ENCODE measurements around the gene TEX29. TPM values are rescaled to one million over a fixed set of nuclear protein-coding genes. Genes with fewer than 3 reads are reported as not detected.
A peak's percentile ranks its signal among the peaks of the same experiment; 100 is the strongest.

The TEX29 gene
- total RNA-seq, 5 donors from 2014 or later (not counting 1 experiment from before 2014, with no cell fraction given), result 0.36 to 0.76 (median 0.70) TPM; not detected in 2

DNA sequence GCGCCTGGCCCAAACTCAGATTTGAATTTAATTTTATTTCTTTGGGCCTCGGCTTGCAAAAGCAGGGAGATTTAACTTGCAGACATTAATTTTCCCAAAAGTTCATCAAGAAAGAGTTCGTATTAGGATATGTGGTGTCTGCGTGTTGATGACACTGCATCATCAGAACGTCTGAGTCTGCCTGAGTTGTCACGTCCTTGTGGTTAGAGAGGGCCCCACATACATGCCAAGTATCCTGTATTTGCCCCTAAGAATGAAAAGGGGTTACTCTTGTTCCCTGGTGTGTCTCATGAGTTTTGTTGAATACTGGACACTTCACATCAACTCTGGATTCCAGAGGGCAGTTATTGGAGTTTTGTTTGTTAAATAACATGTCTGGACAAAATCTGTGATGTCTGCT, 5.6 kb upstream of the TEX29 start:
- CTCF ChIA-PET, result no interaction called here
- Mint-ChIP-seq H3K36me3 (peaks cover 45% of the 10 kb centered on the region), H3K4me1 (peaks cover 0 to 8% (median 0%) of the 10 kb centered on the region in 3 donors), H3K27me3 (no peaks in the 10 kb centered on the region), H3K27ac (no peak overlapping the region), H3K9me3 (peaks cover 14 to 19% (median 15%) of the 10 kb centered on the region in 3 donors), H3K4me3 (no peak overlapping the region)
- ATAC-seq (replicated peaks in 1 of 4) (no peak), DNase-seq (no peak)
- Histone ChIP-seq H3K9me3 (no peaks in the 10 kb centered on the region), H3K4me1 (ENCODE audit: control insufficient read depth in 1 of 2, extremely low read depth in 1 of 2, insufficient read depth in 2 of 2, low read length in 2 of 2) (no peaks in the 10 kb centered on the region), H3K4me3 (ENCODE audit: control insufficient read depth in 1 of 2, extremely low read depth in 1 of 2, low read length in 1 of 2) (no peak overlapping the region), H3K27ac (ENCODE audit: low read length) (no peak overlapping the region), H3K36me3 (ENCODE audit: control insufficient read depth in 2 of 2, extremely low read depth in 1 of 2, insufficient read depth in 1 of 2, low read length in 1 of 2) (peaks cover 0 to 6% of the 10 kb centered on the region in 2 donors), H3K27me3 (replicated peaks in 1 of 2; ENCODE audit: control insufficient read depth in 2 of 2, extremely low read depth in 1 of 2, insufficient read depth in 2 of 2, low read length in 1 of 2) (no peaks in the 10 kb centered on the region)
- 100% methylated on average over 1 of the region's 6 CpGs for WGBS (ENCODE audit: insufficient coverage)
- POLR2A ChIA-PET, result no interaction called here

GRCh38 chr13:111315347-111315995, 5.0 kb upstream of the TEX29 start:
- no peak overlapping the region for H3K4me3 ChIP-seq (ENCODE audit: control insufficient read depth in 1 of 2, extremely low read depth in 1 of 2, low read length in 1 of 2)
- DNase-seq (no peak), ATAC-seq (replicated peaks in 1 of 4) (peak in 2 of 4 experiments; percentile 19 to 36)
- H3K4me1 ChIP-seq (ENCODE audit: control insufficient read depth in 1 of 2, extremely low read depth in 1 of 2, insufficient read depth in 2 of 2, low read length in 2 of 2), result no peaks in the 10 kb centered on the region
- Mint-ChIP-seq H3K4me1 (peaks cover 0 to 2% (median 0%) of the 10 kb centered on the region in 3 donors), H3K4me3 (no peak overlapping the region), H3K27me3 (no peaks in the 10 kb centered on the region), H3K27ac (no peak overlapping the region), H3K36me3 (peaks cover 38% of the 10 kb centered on the region), H3K9me3 (peaks cover 8 to 15% (median 8%) of the 10 kb centered on the region in 3 donors)
- 95% methylated on average over 12 of the region's 15 CpGs for WGBS (ENCODE audit: insufficient coverage)
- no peaks in the 10 kb centered on the region for H3K9me3 ChIP-seq
- H3K36me3 ChIP-seq (ENCODE audit: control insufficient read depth in 2 of 2, extremely low read depth in 1 of 2, insufficient read depth in 1 of 2, low read length in 1 of 2), result peaks cover 0 to 6% of the 10 kb centered on the region in 2 donors
- H3K27me3 ChIP-seq (replicated peaks in 1 of 2; ENCODE audit: control insufficient read depth in 2 of 2, extremely low read depth in 1 of 2, insufficient read depth in 2 of 2, low read length in 1 of 2), result no peaks in the 10 kb centered on the region
- no peak overlapping the region for H3K27ac ChIP-seq (ENCODE audit: low read length)
- ChIA-PET POLR2A (no interaction called here), CTCF (no interaction called here)

DNA sequence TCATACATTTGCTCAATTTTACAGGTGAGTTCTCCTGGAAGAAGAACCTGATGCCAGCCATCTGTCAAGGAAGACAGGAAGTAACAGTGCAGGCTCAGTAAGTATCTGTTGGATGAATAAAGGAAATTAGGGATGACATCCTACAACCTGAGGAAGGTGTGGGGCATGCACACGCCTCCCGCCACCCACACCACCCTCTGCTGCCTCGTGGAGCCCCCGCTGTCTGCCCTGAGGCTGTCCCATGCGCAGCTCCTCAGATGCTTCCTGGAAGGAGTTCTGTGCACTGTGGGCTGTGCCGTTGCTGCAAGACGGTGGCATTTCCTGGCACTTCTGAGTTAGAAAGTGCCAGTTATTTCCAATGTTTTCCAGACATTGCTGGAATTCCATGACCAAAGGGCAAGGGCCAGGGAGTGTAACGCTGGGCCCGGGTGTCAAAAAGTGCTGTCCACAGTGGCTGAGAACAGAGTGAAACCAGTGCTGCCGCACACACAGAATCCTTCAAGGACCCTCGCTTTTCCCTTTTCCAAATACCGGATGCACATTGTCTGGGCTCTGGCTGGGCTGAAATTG, 4.2 kb upstream of the TEX29 start:
- H3K9me3 ChIP-seq, result no peaks in the 10 kb centered on the region
- WGBS (ENCODE audit: insufficient coverage), result 95% methylated on average over 7 of the region's 12 CpGs
- H3K36me3 ChIP-seq (ENCODE audit: control insufficient read depth in 2 of 2, extremely low read depth in 1 of 2, insufficient read depth in 1 of 2, low read length in 1 of 2), result peaks cover 0 to 6% of the 10 kb centered on the region in 2 donors
- Mint-ChIP-seq H3K4me1 (no peaks in the 10 kb centered on the region), H3K27ac (no peak overlapping the region), H3K9me3 (peaks cover under 1 to 7% (median 2%) of the 10 kb centered on the region in 3 donors), H3K36me3 (peaks cover 31% of the 10 kb centered on the region), H3K4me3 (no peak overlapping the region), H3K27me3 (no peaks in the 10 kb centered on the region)
- CTCF ChIA-PET, result no interaction called here
- no peaks in the 10 kb centered on the region for H3K4me1 ChIP-seq (ENCODE audit: control insufficient read depth in 1 of 2, extremely low read depth in 1 of 2, insufficient read depth in 2 of 2, low read length in 2 of 2)
- ATAC-seq (replicated peaks in 1 of 4) (no peak), DNase-seq (no peak)
- no peak overlapping the region for H3K27ac ChIP-seq (ENCODE audit: low read length)
- POLR2A ChIA-PET, result no interaction called here
- no peak overlapping the region for H3K4me3 ChIP-seq (ENCODE audit: control insufficient read depth in 1 of 2, extremely low read depth in 1 of 2, low read length in 1 of 2)
- H3K27me3 ChIP-seq (replicated peaks in 1 of 2; ENCODE audit: control insufficient read depth in 2 of 2, extremely low read depth in 1 of 2, insufficient read depth in 2 of 2, low read length in 1 of 2), result no peaks in the 10 kb centered on the region

DNA sequence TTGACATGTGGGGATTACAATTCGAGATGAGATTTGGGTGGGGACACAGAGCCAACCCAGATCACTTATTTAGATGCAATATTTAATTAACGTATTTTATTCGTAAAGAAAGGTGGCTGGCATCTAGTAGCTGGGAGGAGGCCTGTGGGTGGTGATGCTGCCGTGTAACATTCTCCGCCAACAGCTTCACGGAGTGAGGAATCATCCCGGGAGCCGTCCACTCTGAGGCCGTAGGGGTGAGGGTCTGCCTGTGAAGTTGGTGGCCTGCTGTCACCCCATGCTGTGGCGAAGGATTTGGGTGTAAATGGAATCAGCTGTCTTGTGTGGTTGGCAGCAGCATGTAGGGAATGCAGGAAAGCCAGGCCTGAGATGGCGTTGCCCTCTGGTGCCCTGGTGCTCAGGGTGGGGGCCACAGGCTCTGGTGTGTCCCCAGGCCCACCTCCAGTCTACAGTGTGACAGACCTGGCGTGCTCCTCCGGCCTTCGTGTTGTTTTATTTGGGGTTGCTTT, 3.3 kb upstream of the TEX29 start:
- 98% methylated on average over 9 of the region's 14 CpGs for WGBS (ENCODE audit: insufficient coverage)
- peak overlapping the region in 1 of 2 donors; percentile 49 for H3K27ac Mint-ChIP-seq
- POLR2A ChIA-PET, result no interaction called here

DNA sequence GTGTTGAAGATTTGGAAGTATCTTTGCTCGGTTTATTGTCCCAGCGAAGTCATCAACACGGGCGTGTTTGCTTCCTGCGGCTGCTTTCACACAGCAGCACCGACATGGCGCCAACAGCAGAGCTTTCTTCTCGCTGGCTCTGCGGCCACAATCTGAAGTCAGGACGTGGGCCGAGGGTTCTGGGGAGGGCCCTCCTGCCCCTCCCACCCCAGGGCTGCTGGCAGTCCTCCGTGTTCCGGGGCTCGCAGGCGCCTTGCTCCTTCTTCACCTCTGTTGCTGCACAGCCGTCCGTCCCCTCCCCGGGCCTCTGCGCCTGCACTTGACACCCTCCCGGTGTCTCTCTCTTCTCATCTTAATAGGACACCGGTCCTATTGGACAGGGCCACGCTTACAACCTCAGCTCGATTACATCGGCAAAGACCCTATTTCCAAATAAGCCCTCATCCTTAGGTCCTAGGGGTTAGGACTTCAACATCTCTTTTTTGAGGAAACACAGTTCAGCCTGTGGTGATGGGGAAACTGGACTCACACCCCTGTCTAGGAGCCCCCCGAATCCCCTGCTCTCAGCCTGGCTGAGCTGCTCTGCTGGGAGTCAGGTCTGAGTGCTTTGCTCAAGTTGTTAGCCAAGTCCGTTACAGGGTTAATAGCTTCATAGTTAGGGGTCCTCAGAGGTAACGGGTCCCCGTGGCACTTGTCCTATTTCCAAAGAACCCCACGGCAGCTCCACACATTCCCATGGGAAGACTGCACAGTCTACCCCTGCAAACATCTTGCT, 2.7 kb upstream of the TEX29 start:
- Mint-ChIP-seq H3K27ac (no peak overlapping the region), H3K36me3 (peaks cover 18% of the 10 kb centered on the region), H3K27me3 (no peaks in the 10 kb centered on the region), H3K9me3 (no peaks in the 10 kb centered on the region), H3K4me3 (no peak overlapping the region), H3K4me1 (no peaks in the 10 kb centered on the region)
- H3K36me3 ChIP-seq (ENCODE audit: control insufficient read depth in 2 of 2, extremely low read depth in 1 of 2, insufficient read depth in 1 of 2, low read length in 1 of 2), result peaks cover 0 to 6% of the 10 kb centered on the region in 2 donors
- no peak overlapping the region for H3K27ac ChIP-seq (ENCODE audit: low read length)
- H3K4me1 ChIP-seq (ENCODE audit: control insufficient read depth in 1 of 2, extremely low read depth in 1 of 2, insufficient read depth in 2 of 2, low read length in 2 of 2), result no peaks in the 10 kb centered on the region
- ATAC-seq (replicated peaks in 1 of 4) (no peak), DNase-seq (no peak)
- CTCF ChIA-PET, result no interaction called here
- H3K27me3 ChIP-seq (replicated peaks in 1 of 2; ENCODE audit: control insufficient read depth in 2 of 2, extremely low read depth in 1 of 2, insufficient read depth in 2 of 2, low read length in 1 of 2), result no peaks in the 10 kb centered on the region
- no peak overlapping the region for H3K4me3 ChIP-seq (ENCODE audit: control insufficient read depth in 1 of 2, extremely low read depth in 1 of 2, low read length in 1 of 2)
- 89% methylated on average over 23 of the region's 29 CpGs for WGBS (ENCODE audit: insufficient coverage)
- H3K9me3 ChIP-seq, result no peaks in the 10 kb centered on the region
- POLR2A ChIA-PET, result no interaction called here

More for the DNA sequence above, 3.3 kb upstream of the TEX29 start:
- no peak for ATAC-seq (replicated peaks in 1 of 4)
- H3K4me3 ChIP-seq (ENCODE audit: control insufficient read depth in 1 of 2, extremely low read depth in 1 of 2, low read length in 1 of 2), result no peak overlapping the region
- Mint-ChIP-seq H3K9me3 (peaks cover 0 to 4% (median 0%) of the 10 kb centered on the region in 3 donors), H3K36me3 (peaks cover 22% of the 10 kb centered on the region), H3K4me3 (no peak overlapping the region), H3K4me1 (no peaks in the 10 kb centered on the region), H3K27me3 (no peaks in the 10 kb centered on the region)
- no peaks in the 10 kb centered on the region for H3K27me3 ChIP-seq (replicated peaks in 1 of 2; ENCODE audit: control insufficient read depth in 2 of 2, extremely low read depth in 1 of 2, insufficient read depth in 2 of 2, low read length in 1 of 2)
- CTCF ChIA-PET, result no interaction called here
- H3K9me3 ChIP-seq, result no peaks in the 10 kb centered on the region
- no peaks in the 10 kb centered on the region for H3K4me1 ChIP-seq (ENCODE audit: control insufficient read depth in 1 of 2, extremely low read depth in 1 of 2, insufficient read depth in 2 of 2, low read length in 2 of 2)
- no peak overlapping the region for H3K27ac ChIP-seq (ENCODE audit: low read length)
- H3K36me3 ChIP-seq (ENCODE audit: control insufficient read depth in 2 of 2, extremely low read depth in 1 of 2, insufficient read depth in 1 of 2, low read length in 1 of 2), result peaks cover 0 to 6% of the 10 kb centered on the region in 2 donors
- DNase-seq, result no peak

DNA sequence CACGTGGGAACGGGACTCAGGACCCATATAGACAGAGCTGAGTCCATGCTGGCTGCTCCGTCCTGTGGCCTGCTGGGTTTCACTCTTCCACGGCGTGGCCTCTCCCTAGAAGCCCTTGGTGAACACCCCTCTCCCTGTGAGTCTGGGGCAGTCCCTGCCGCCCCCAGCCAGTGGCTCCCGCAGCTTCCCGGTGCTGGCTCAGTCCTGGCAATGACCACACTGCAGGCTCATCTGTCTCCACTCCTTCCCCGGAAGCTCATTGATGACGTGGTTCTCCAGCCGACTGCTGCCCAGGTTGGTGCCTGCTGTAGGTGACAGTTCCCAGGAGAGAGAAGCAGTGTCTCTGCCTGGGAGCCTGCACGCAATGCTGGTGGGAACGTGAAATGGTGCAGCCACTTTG, 2.1 kb upstream of the TEX29 start:
- DNase-seq, result no peak
- ChIA-PET POLR2A (no interaction called here), CTCF (no interaction called here)
- H3K4me3 ChIP-seq (ENCODE audit: control insufficient read depth in 1 of 2, extremely low read depth in 1 of 2, low read length in 1 of 2), result no peak overlapping the region
- no peaks in the 10 kb centered on the region for H3K9me3 ChIP-seq
- ATAC-seq (replicated peaks in 1 of 4), result no peak
- H3K27me3 ChIP-seq (replicated peaks in 1 of 2; ENCODE audit: control insufficient read depth in 2 of 2, extremely low read depth in 1 of 2, insufficient read depth in 2 of 2, low read length in 1 of 2), result no peaks in the 10 kb centered on the region
- H3K4me1 ChIP-seq (ENCODE audit: control insufficient read depth in 1 of 2, extremely low read depth in 1 of 2, insufficient read depth in 2 of 2, low read length in 2 of 2), result peaks cover 0 to under 1% of the 10 kb centered on the region in 2 experiments
- Mint-ChIP-seq H3K36me3 (peaks cover 18% of the 10 kb centered on the region), H3K4me1 (no peaks in the 10 kb centered on the region), H3K4me3 (no peak overlapping the region), H3K27me3 (no peaks in the 10 kb centered on the region), H3K9me3 (no peaks in the 10 kb centered on the region), H3K27ac (no peak overlapping the region)
- H3K27ac ChIP-seq (ENCODE audit: low read length), result no peak overlapping the region
- peaks cover 0 to 6% of the 10 kb centered on the region in 2 donors for H3K36me3 ChIP-seq (ENCODE audit: control insufficient read depth in 2 of 2, extremely low read depth in 1 of 2, insufficient read depth in 1 of 2, low read length in 1 of 2)
- 89% methylated on average over 13 of the region's 13 CpGs for WGBS (ENCODE audit: insufficient coverage)

Data from T-cell (primary cell).